Inflammatory macrophage treated with lipopolysaccharide for 4 hours (primary cell): ENCODE measurements around the gene SMYD3.

Experiments
- DNase-seq: peaks from one replicate; pipeline ENCODE4 v3.0.0-alpha.2; 2020

Gene SMYD3

DNA sequence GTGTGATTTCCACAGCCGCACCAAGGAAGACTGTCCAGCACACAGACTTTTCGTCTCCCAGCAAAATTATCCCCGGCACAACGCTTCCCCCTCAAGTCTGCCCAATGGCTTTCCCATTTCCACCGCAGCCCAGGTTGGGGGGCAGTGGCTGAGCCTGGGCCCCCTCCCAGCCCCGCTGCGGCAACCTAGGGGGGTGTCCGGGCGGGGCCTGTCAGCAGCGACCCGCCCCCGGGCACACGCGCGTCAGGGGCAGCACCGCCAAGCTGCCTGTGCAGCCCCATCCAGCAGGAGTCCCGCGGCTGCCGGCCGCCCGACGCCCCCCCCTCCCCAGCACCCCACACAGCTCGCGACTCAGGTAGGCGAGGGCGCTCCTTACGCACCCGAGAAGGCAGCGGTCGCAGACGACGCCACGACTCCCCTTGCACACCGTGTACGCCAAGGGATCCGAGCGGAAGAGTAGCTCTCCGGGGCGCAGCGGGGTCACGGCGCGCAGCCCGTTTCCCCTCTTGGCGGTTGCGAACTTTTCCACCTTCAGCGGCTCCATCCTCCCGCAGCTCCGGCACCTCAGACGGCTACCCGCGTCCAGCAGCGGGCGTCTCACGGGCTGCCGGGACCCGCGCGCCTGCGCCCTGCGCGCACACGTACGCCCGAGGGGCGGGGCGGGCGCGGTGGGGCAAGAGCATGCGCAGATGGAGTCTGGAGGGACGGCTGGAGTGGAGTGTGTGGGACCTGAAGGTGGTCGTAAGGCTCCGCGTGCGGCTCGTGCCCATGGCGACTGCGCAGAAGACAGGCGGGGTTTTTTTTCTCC is at the start of gene SMYD3:
TSS of gene SMYD3 (minus strand) at position 606 of the 808 bp plus-strand sequence.
- peak; percentile 75 for DNase-seq

DNA sequence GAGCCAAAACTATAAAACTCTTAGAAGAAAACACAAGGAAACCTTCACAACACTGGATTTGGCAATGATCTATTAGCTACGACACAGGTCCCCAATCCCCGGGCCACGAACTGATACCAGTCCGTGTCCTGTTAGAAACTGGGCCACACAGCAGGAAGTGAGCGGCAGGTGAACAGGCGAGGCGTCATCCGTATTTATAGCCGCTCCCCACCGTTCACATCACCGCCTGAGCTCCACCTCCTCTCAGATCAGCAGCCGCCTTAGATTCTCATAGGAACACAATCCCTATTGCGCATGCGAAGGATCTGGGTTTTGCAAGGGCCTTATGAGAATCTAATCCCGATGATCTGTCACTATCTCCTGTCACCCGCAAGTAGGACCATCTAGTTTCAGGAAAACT is 47.1 kb upstream of the SMYD3 start:
- no peak for DNase-seq

DNA sequence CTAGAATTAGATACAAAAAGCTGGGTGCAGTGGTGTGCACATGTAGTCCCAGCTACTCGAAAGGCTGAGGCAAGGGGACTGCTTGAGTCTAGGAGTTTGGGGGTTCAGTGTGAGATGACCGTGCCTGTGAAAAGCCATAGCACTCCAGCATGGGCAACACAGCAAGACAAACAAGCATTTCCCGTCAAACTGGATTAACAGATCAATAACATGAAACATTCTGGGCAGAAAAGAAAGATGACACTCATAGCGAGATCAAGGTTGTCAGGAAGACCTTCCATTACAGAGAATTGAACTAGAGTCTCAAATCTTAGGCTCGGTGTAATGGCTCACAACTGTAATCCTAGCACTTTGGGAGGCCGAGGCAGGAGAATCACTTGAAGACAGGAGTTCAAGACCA is 45.0 kb upstream of the SMYD3 start:
- DNase-seq = no peak

DNA sequence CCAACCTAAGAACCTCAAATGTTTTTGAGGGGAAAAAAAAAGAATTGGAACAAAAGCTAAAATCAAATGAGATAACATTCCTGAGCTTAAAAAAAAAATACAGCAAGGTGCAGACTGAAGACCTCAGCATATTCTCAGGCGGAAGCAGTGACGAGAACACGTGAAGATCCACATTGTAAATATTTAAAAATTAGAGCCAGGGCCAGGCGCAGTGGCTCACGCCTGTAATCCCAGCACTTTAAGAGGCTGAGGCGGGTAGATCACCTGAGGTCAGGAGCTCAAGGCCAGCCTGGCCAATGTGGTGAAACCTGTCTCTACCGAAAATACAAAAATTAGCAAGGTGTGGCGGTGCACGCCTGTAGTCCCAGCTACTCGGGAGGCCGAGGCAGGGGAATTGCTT is 43.3 kb upstream of the SMYD3 start:
- no peak for DNase-seq

DNA sequence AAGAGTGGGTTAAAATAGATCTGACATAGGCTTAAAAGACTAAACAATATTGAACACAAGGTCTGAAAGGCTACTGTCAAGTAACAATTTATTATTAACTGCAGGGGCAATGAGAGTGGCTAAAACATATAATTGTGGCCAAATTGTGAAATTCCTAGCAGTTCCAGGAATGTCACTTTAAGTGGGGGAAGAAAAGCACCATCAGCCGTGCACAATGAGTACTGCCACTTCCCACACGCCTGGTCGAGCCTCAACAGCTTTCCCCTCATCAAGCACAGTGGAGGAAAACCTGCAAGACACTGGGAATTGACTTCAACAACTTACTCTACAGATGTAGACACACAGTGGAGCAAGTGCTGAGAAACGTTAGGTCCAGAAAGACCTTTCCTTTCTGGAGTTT is 42.6 kb upstream of the SMYD3 start:
- DNase-seq = no peak

DNA sequence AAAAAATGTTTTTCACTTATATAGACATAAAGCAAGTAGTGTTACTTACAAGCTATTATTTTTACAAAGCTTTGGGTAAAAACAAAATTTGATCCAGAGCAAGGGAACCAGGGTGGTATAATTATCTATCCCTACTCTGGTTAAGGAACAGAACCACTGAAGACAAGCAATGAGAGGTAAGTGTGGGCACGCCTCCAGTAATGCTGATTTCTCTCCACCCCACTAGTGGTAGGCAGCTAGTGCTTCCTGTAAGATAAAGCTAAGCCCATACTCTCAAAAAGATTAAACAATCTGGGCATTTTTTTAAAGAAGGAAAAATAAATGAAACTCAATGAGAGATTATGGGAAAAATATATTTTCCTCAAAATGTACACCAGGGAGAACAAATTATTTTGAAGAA is 36.9 kb upstream of the SMYD3 start:
- DNase-seq = no peak

DNA sequence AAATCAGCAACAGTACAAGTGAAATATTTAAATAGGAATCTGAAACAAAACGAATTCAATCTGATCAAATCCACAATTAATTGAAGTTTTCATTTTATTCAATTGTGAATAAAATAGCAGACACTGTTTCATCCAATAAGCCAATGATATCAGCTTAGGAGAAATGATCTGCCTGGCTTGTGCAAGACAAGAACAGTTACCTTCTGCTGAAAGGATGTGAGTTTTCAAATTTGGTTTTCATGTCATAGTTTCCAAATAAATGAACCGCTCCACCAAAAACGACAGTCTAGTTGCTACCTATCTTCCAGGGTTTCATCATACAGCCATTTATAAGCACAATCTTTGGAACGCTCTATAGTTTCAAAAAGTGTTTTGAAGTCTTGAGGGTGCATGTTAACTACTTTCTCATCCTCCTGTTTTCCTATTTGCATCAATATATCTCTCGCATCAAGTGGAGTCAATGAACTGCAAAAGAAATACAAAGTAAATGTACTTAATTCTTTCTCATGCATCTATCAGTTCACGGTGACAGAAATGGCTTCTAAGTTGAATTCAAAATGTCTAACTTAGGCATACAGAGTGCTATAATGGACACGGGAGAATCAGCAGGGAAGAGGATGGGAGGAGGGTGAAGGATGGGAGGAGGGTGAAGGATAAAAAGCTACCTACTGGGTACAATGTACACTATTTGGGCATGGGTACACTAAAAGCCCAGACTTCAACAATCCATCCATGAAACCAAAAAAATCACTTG is 33.8 kb upstream of the SMYD3 start:
- DNase-seq = no peak

DNA sequence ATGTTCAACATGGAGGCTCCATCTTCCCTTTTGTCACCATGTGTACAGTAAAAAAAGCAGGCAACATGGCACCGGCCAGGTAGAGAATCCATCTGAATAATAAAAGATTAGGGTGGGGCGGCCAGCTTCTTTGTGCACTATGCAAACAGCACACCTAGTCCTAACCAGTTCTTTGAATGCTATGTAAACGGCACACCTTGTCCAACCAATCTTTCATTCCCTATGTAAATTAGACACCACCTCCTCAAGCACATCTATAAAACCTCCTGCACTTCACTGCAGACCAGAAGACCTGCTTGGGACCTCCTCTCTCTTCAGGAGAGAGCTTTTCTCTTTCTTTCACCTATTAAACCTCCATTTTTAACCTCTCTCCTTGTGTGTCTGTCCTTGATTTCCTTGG is 30.8 kb upstream of the SMYD3 start:
- DNase-seq = no peak

DNA sequence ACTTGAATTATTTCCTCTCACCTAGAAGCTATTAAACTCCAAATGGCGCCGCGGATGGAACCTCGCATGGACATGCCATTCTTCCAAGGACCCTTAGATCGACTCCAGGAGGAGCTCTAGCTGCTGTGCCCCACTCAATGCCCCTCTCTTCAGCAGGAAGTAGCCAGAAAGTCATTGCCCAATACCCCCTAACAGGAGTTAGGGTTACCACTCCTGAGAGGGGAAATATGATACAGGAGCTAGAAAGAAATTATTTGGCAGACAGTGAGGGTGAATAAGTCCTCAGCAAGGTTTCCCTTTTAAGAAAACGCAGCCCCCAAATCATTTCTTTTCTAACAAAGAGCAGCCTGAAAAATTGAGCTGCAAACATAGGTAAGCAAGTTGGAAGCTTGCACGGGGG is 30.4 kb upstream of the SMYD3 start:
- DNase-seq = no peak

DNA sequence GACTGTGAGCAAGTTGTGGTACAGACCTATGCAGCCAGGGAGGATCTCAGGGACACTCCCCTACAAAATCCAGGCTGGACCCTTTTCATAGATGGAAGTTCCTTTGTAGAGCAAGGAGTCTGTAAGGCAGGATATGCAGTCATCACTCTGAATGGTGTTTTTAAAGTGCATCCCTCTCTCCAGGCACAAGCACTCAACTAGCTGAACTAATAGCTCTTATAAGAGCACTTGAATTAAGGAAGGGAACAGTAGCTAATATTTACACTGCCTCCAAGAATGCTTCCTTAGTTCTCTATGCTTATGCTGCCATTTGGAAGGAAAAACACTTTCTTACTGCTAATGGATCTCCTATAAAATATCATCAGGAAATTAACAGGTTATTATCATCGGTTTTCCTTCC is 27.0 kb upstream of the SMYD3 start:
- DNase-seq = no peak

DNA sequence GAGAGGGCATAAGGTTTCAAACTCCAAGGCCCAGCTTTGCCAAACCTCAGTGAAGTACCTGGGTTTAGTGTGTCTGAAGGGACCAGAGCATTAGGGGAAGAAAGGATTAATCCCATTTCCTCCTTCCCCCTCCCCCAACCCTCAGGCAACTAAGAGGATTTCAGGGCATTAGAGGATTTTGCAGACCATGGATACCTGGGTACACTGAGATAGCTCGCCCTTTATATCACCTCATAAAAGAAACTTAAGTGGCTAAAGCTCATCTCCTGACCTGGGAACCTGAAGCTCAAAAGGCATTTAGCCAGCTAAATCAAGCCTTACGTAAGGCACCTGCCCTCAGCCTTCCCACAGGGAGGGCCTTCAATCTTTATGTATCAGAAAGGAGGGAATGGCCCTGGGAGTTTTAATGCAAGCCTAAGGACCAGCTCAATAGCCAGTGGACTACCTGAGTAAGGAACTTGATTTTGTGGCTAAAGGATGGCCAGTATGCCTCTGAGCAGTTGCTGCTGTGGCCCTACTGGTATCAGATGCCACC is 26.4 kb upstream of the SMYD3 start:
- no peak for DNase-seq

DNA sequence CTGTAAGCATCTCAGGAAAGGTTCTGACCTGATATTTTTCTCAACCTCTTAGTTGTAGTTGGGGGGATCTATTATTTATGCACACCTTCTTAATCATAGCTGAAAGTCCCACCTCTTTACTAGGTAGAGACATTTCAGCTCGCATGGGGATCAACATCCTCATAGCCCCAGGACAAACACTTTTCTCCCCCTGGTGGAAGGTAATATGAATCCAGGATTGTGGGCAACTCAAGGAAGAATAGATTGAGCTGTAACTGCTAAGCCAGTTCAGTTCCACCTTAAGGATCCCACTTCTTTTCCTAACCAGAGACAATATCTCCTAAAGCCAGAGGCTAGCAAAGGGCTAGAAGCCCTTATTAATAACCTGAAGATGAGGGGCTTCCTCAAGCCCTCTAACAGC is 25.4 kb upstream of the SMYD3 start:
- no peak for DNase-seq

DNA sequence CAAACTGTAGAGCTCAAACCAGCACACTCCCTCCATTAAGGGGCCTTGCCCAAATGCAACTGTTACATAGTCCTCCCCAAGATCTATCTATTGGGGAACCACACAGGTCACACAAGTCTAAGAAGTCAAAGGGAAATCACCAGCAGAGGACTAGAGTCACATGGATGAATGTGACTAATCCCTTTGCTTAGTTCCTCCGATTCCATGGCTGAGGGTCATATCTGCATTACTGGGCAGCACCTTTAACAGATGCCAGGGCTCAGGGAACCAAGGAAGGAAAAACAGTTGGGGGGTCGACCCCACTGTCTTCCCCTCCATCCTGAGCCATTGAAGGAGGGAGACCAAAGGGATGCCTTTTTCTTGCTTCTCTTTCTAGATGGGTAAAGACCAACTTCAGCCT is 23.4 kb upstream of the SMYD3 start:
- DNase-seq = no peak

DNA sequence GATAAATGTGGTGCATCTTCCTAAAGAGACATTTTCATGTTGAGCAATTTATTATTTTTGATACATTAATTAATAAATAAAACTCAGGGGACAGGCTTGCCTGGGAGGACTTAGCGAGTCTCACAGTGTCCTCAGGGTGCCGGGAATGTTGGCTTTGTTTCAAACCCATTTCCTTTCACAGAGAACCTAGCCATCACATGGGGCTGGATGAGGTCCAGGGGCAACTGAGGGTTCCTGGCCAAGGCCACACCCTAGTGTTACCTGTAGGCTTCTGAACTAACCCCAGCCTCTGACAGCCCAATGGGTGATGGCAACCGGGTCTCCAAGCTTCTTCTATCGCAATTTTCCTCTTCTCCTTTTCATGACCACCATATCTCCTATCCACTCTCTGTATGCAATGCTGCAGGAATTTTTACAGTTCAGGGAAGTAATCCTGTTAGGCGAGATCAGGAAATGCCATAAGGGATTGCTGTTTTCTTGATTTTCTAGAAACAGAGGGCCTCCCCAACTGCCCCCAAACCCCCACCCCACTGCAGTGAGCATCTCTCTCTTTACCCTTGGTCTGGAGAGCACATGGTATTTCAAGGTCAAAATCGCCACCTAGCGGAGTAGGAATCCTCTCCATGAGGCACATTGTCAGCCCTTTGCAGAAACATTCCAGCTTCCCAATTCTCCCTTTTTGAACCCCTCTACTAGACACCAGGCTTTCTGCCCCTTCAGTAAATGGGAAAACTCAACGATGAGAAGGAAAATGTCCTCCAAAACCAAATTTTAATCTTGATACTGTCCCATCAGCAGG is 22.1 kb upstream of the SMYD3 start:
- DNase-seq = no peak

DNA sequence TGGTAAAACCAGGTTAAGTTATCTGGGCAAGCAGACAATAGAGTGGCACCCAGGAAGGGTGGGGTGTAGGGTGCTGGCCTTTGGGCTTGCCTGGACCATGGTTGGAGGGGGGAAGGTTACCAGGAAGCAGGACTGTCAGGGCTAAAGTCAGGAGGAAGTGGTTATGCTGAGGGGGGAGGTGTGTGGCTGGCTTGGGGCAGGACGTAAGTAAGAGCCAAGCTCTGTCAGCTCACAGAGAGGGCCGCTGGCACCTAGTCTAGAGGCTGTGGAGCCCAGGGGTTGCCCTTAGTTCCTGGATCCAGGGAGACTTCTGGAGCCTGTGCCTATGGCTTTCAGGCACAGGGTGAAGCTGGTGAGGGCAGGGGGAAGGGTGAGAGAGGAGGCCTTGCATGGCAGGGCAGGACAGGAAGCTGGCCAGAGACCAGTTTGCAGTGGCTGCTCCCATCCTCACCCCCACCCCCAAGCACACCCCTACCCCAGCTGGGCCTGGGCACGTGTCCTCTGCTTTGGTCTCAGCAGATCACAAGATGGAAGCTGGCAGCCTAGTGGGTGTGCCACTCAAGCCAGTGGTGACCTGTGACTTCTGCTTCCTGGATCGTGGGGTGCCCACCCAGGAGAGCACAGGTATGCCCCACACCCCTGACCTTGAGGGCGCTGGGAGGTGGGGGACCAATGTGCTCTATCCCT is 20.5 kb upstream of the SMYD3 start:
- no peak for DNase-seq

DNA sequence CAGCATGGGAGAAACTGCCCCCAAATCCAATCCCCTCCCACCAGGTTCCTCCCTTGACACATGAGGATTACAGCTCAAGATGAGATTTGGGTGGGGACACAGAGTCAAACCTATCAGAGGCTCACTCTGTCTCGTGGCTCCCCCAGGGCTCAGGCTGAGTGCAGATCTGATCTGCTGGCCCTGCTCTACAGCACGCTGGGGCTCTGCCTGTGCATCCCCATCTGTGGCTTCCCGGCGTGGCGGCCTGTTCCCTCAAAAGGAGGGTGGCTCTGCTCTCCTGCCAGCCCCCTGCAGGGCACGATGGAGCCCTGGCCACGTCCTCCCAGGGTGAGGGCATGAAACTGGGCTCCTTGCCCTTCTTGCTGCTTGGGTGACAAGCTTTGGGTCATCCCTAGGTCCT is 19.8 kb upstream of the SMYD3 start:
- no peak for DNase-seq

DNA sequence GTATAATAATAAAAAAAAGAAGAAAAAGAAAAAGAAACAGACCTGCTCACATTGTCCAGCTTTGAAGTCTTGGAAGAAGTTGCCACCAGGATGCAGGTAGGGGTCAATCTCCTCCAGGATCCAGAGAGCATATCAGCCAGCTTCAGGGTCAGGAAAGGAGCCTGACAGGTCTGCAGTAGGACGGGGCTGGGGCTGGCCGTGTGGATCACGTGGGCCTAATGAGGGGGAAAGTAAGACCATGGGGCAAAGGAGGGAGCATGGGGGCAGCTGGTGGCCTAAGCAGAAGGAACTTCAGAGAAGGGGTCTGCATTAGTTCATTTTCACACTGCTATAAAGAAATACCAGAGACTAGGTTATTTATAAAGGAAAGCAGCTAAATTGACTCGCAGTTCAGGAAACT is 19.3 kb upstream of the SMYD3 start:
- DNase-seq = no peak

DNA sequence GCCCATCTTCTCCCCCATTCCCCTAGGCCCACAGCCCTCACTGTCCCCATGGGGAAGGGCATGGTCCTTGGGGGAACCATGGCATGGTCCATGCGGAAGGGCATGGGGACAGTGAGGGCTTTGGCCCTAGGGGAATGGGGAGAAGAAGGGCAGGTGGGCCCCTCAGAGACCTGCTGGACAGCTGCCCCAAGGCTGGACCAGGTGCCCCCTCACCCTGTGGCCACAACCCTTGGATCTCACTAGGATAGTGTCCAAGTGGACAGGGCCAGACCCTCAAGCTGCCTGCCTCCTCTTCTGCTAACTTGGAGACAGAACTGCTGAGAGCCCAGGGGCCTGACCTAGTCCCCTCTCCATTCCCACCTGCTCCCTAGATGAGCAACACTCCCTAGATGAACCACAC is 12.4 kb upstream of the SMYD3 start:
- DNase-seq = no peak

DNA sequence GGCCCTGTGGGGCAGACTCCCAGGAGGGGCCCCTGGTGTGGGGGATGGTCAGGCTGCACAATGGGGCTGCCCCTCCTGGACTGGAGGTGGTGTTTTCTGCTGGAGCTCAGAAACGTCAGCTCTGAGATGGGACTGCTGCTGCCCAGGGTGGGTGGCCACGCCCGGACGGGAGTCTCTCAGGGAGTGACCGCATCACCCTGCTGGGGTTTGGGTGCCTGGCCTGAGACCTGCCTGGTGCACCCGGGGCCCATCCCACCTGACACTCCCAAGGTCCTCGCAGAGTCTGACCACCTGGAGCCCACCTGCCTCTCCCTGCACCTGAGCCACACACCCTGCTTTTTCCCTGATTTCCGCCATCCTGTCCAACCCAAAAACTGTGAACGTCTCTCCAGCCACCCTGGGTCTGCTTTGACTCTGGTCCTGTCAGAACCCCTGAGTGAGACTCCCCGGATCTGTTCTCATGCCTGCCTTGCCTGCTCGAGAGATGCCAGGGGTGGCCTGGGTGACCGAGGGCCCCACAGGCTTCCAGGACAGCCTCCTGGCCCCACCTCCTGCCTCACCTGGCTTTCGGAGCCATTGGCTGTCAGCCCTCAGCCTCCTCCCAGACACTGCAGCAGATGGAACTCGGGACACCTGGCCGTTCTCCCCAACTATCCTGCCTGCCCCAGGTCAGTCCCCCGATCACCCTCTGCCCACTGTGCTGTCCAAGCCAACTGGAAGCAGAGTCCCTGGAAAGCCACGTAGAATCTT is 11.6 kb upstream of the SMYD3 start:
- DNase-seq = no peak

DNA sequence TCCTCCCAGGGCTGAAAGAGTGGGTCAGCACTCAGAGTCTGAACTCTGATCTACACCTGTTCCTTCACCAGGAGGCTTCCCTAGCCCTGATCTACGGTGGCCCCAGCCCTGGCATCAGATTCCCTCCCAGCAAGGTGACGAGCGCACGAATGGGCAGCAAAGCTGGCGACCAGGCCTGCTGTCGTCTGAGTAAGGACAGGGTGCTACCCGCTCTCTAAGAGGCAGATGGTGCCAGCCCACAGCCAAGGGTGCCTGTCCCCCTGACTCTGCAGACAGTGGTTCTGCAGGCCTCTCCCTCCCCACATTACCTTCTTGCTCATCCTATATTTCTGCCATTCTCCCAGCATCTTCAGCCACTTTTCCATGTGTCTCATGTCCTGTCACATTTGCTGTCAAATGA is 10.3 kb upstream of the SMYD3 start:
- DNase-seq = no peak

DNA sequence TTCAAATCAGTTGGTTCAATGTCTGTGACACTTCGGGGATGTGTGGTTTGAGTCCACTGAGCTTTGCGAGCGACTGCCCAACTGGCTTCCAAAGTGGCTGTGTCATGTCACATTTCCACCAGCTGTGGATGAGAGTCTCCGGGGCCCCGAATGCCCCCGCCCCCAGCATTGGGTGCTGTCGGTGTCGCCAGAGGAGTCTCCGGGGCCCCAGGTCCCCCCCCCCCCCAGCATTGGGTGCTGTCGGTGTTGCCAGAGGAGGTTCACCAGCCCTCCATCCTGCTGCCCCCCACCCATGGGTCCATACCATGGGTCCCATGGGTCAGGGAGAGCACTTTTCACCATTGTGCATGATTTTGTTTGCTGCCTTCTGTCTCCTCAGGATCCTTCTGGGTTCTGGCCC is 9.0 kb upstream of the SMYD3 start:
- DNase-seq = no peak

DNA sequence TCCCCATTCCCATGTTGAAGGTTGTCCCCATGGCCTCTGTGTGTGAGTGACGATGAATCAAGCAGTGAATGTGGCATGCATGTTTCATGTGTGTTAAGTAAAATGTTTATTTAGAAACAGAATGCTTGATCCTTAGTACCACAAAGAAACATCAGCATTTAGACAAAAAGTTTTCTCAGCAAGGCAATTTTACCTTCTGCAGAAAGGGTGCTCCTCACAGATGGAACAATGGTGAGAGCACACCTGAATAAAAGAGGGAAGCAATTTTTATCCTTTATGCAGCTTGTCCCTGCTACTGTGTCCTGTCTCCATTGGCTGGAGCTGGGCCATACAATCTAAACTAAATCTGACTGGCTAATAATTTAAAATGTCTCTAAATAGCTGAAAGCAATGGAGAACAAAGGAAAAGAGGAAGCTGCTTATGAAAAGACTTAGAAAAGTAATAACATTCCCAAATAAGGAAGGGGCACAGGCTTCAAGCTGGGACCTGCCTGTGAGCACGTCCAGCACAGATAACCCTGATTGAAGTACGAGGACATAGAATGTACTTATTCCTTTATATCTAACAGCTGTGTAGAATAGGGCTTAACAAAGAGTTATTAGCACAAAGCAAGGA is 8.4 kb upstream of the SMYD3 start:
- no peak for DNase-seq
